Activated CD8-positive, alpha-beta T cell treated with anti-CD3 and anti-CD28 coated beads for 36 hours (primary cell): ENCODE measurements around the gene BGN. TPM values are rescaled to one million over a fixed set of nuclear protein-coding genes. Genes with fewer than 3 reads are reported as not detected.

Experiments used
- ATAC-seq: fragments of 200-7000 bp; cut with Tn5 transposase; one replicate; pipeline ENCODE4 v1.10.0; 2021; ENCODE audit warnings: mild to moderate bottlenecking, moderate library complexity
- CTCF ChIA-PET: fragments of 350-600 bp; sonication (Branson Sonifier 250); formaldehyde crosslinking; loops from one replicate; lab custom pipeline; 2021; ENCODE audit warnings: antibody characterized with exemption; lab: Charles Lee
- POLR2A ChIA-PET: fragments of 350-600 bp; sonication (Branson Sonifier 250); formaldehyde crosslinking; loops from one replicate; lab custom pipeline; 2021; ENCODE audit warnings: antibody characterized with exemption; lab: Charles Lee
- DNase-seq: peaks from one replicate; pipeline ENCODE4 v3.0.0-alpha.2; 2020
- H3K27ac Mint-ChIP-seq: one replicate; pipeline ENCODE4 v1.8.0; 2021; ENCODE audit warnings: mild to moderate bottlenecking, mixed read lengths
- H3K27me3 Mint-ChIP-seq: one replicate; pipeline ENCODE4 v1.8.0; 2021; ENCODE audit warnings: mixed read lengths
- H3K36me3 Mint-ChIP-seq: one replicate; pipeline ENCODE4 v1.8.0; 2021; ENCODE audit warnings: low read depth, mixed read lengths
- H3K4me1 Mint-ChIP-seq: one replicate; pipeline ENCODE4 v1.8.0; 2021; ENCODE audit warnings: low read depth, mixed read lengths
- H3K4me3 Mint-ChIP-seq: one replicate; pipeline ENCODE4 v1.8.0; 2021; ENCODE audit warnings: mild to moderate bottlenecking, moderate library complexity, mixed read lengths
- H3K9me3 Mint-ChIP-seq: one replicate; pipeline ENCODE4 v1.8.0; 2021; ENCODE audit warnings: mixed read lengths
- CTCF ChIP-seq: fragments of 200-600 bp; IDR thresholded peaks from one replicate; pipeline ENCODE4 v1.8.0; 2022; ENCODE audit warnings: antibody characterized with exemption, mild to moderate bottlenecking
- intact Hi-C: fragments of 100-400 bp; cut with micrococcal nuclease; formaldehyde crosslinking; loops from one replicate; pipeline ENCODE4 v1.10.0; 2022
- total RNA-seq, 2 experiments: library from RNA; stranded (reverse); gene quantifications; one replicate each; pipeline ENCODE4 v1.2.3, GENCODE V29; 2021

BGN gene
- total RNA-seq, 2 experiments from 2014 or later = not detected

- TF ChIP-seq CTCF = no peak
- ATAC-seq = no peak
- no peak for DNase-seq
- H3K4me1 Mint-ChIP-seq = no peaks in the 10 kb centered on the region
- ChIA-PET CTCF (interaction anchor here (1.0 to 1.1 kb wide), 3 partner anchors 72 to 130 kb away, joined by 3 to 4 read pairs (median 3); no protein-coding TSS in a partner anchor), POLR2A (no interaction called here)
- H3K27ac Mint-ChIP-seq = no peak overlapping the region
- H3K36me3 Mint-ChIP-seq = no peaks in the 10 kb centered on the region
- H3K4me3 Mint-ChIP-seq = no peak overlapping the region
- no peaks in the 10 kb centered on the region for H3K9me3 Mint-ChIP-seq
- intact Hi-C loops = no loop called here
- H3K27me3 Mint-ChIP-seq = no peaks in the 10 kb centered on the region
These were observed 42.9 kb downstream of the BGN start for GRCh38 chrX:153537526-153538295.

GRCh38 chrX:153538424-153538823, 43.6 kb downstream of the BGN start:
- H3K4me3 Mint-ChIP-seq = no peak overlapping the region
- no peaks in the 10 kb centered on the region for H3K4me1 Mint-ChIP-seq
- no peak overlapping the region for H3K27ac Mint-ChIP-seq
- TF ChIP-seq CTCF = no peak
- no peaks in the 10 kb centered on the region for H3K9me3 Mint-ChIP-seq
- DNase-seq (no peak), ATAC-seq (no peak)
- ChIA-PET CTCF (interaction anchor here (0.6 to 3.4 kb wide), 10 partner anchors 9 to 444 kb away, joined by 3 to 40 read pairs (median 4); partner anchors contain the start of gene DUSP9), POLR2A (no interaction called here)
- no peaks in the 10 kb centered on the region for H3K27me3 Mint-ChIP-seq
- H3K36me3 Mint-ChIP-seq = no peaks in the 10 kb centered on the region
- intact Hi-C loops = no loop called here

DNA sequence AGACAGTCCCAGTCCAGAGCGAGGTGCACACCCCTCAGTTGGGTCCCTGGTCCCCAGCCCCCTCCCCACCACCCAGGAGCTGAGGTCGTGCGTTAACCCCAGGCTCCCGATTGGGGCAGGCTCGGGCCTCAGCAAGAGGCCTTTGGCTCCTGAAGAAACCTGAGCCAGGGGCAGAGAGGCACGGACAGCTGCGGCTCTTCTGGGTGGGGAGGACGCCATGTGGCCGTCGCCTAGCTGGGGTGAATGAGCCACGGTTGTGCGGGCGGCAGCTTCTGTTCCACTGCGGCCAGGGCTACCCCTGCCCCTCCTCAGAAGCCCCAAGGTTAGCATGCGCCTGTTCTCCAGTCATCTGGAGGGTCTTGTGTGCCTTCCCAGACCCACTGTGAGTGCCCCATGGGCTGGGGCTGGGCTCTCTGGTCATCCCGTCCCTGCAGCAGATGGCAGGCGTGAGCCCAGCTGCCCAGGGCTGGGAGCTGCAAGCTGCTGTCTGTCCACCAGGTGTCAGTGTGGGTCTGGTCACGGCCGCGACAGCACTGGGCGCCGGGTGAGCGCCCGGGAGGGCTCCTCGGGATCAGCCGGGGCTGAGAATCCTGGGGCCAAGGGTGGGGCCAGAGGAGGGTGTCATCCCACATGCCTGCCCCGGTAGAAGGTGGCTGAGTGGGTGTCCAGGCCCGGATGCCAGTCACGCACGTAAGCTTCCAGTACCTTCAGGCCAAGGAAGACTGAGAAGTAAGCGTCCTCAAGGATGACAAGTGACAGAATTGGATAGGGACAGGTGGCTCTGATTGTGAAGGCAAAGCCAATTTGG, 44.6 kb downstream of the BGN start:
- ChIA-PET CTCF (interaction anchor here (0.6 to 3.4 kb wide), 27 partner anchors 8 to 598 kb away, joined by 3 to 40 read pairs (median 5); partner anchors contain the start of genes CCNQ and DUSP9), POLR2A (interaction anchor here (0.7 to 0.8 kb wide), 2 partner anchors 12 to 108 kb away, joined by 3 read pairs; partner anchors contain the start of gene DUSP9)
- no peak overlapping the region for H3K27ac Mint-ChIP-seq
- TF ChIP-seq CTCF = peak; percentile 63
- H3K9me3 Mint-ChIP-seq = no peaks in the 10 kb centered on the region
- H3K4me1 Mint-ChIP-seq = no peaks in the 10 kb centered on the region
- intact Hi-C loops = no loop called here
- H3K4me3 Mint-ChIP-seq = no peak overlapping the region
- peak; percentile 63 for DNase-seq
- peak; percentile 94 for ATAC-seq
- H3K27me3 Mint-ChIP-seq = no peaks in the 10 kb centered on the region
- no peaks in the 10 kb centered on the region for H3K36me3 Mint-ChIP-seq

GRCh38 chrX:153539979-153540358, 45.2 kb downstream of the BGN start:
- H3K4me1 Mint-ChIP-seq = no peaks in the 10 kb centered on the region
- no peaks in the 10 kb centered on the region for H3K9me3 Mint-ChIP-seq
- H3K4me3 Mint-ChIP-seq = no peak overlapping the region
- intact Hi-C loops = no loop called here
- POLR2A ChIA-PET = no interaction called here
- CTCF ChIA-PET = interaction anchor here (0.7 to 3.4 kb wide), 22 partner anchors 9 to 598 kb away, joined by 3 to 40 read pairs (median 5); partner anchors contain the start of genes CCNQ and DUSP9
- DNase-seq (no peak), ATAC-seq (no peak)
- H3K36me3 Mint-ChIP-seq = no peaks in the 10 kb centered on the region
- no peak for TF ChIP-seq CTCF
- H3K27me3 Mint-ChIP-seq = no peaks in the 10 kb centered on the region
- no peak overlapping the region for H3K27ac Mint-ChIP-seq
